Measurements from ENCODE around the gene SLC35E3. TPM values are rescaled to one million over a fixed set of nuclear protein-coding genes. Genes with fewer than 3 reads are reported as not detected.
A peak's percentile ranks its signal among the peaks of the same experiment; 100 is the strongest.

SLC35E3 gene
- total and polyA plus RNA-seq, 2 experiments from 2014 or later, result 1.9 to 16.2 TPM

DNA sequence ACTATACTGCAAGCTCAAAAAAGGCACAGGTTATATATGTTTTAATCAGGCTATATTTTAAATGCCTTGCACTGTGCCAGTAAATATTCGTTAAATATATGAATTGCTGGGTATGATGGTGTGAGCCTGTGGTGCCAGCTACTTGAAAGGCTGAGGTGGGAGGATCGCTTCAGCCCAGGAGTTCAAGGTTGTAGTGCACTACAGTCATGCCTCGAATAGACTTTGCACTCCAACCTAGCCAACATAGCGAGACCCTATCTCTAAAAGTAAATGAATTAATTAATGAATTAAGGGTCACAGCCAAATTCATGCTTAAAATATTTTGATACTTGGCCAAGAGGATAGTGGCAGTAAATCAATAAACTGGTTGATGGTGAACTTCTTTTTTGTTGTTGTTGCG is 39.8 kb downstream of the SLC35E3 start:
- 81 to 88% methylated on average over 5 of the region's 5 CpGs for WGBS, 2 experiments (ENCODE audit: low coverage in 1 of 2, low lambda C conversion rate in 2 of 2, missing lambda C conversion rate in 2 of 2)
- H3K9me2 ChIP-seq (ENCODE audit: insufficient read depth), result no peaks in the 10 kb centered on the region

DNA sequence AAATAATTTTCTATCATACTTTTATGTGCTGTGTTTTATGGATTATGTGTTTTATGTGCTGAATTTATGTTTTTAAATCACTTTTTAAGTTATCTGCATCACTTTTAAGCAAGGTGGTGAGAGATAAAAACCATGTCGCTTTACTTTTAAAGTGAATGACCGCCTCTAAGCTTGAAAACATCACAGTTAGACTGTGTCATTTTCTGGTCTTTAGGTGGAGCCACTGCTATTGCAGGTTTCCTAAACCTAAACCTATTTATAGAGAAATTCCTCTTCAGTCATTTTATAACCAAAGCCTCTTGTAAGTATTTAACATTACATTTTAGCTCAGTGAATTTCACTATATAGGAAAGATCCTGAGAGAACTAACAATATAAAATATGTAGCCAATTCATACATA is 41.0 kb downstream of the SLC35E3 start:
- Histone ChIP-seq H3K9me2 (ENCODE audit: insufficient read depth) (no peaks in the 10 kb centered on the region), H4K20me1 (ENCODE audit: insufficient read depth) (no peaks in the 10 kb centered on the region), H3K27me3 (replicated peaks; ENCODE audit: insufficient read depth) (no peaks in the 10 kb centered on the region), H3K4me2 (ENCODE audit: unreplicated experiment) (no peak overlapping the region), H3K9me3 (ENCODE audit: low read depth) (no peaks in the 10 kb centered on the region), H2AFZ (peak overlapping the region; percentile 76), H3K4me1 (ENCODE audit: insufficient read depth) (peaks cover 27% of the 10 kb centered on the region), H3K36me3 (ENCODE audit: low read depth) (no peaks in the 10 kb centered on the region), H3K27ac (peak overlapping the region; percentile 85), H3K4me3 (no peak overlapping the region), H3K9ac (peak overlapping the region; percentile 64; the same call in 1 of the 2 replicates), H3F3A (ENCODE audit: insufficient read depth) (peaks cover 19% of the 10 kb centered on the region), H3K79me2 (ENCODE audit: insufficient read depth) (no peaks in the 10 kb centered on the region)
- in situ Hi-C loops (cut with MboI), result no loop called here
- DNase-seq, result peak; percentile 21
- TF ChIP-seq EZH2phosphoT487 (IDR thresholded peaks at IDR 0.05; ENCODE audit: insufficient read depth, low read depth) (no peak), EZH2 (IDR thresholded peaks at IDR 0.05; ENCODE audit: insufficient read depth, poor library complexity, severe bottlenecking) (no peak)
- WGBS, 2 experiments (ENCODE audit: low coverage in 1 of 2, low lambda C conversion rate in 2 of 2, missing lambda C conversion rate in 2 of 2), result 97 to 99% methylated on average over 2 of the region's 2 CpGs

More for the DNA sequence above, 39.8 kb downstream of the SLC35E3 start:
- Histone ChIP-seq H3F3A (ENCODE audit: insufficient read depth) (peaks cover 19% of the 10 kb centered on the region), H3K79me2 (ENCODE audit: insufficient read depth) (no peaks in the 10 kb centered on the region), H3K9me3 (ENCODE audit: low read depth) (no peaks in the 10 kb centered on the region), H3K9ac (no peak overlapping the region), H3K4me2 (ENCODE audit: unreplicated experiment) (no peak overlapping the region), H2AFZ (0 out of 2 replicates have a peak overlapping the region, but pooled peaks have one; percentile 5), H3K27me3 (replicated peaks; ENCODE audit: insufficient read depth) (no peaks in the 10 kb centered on the region), H3K4me1 (ENCODE audit: insufficient read depth) (peaks cover 27% of the 10 kb centered on the region), H3K4me3 (no peak overlapping the region), H4K20me1 (ENCODE audit: insufficient read depth) (no peaks in the 10 kb centered on the region), H3K36me3 (ENCODE audit: low read depth) (no peaks in the 10 kb centered on the region), H3K27ac (0 out of 2 replicates have a peak overlapping the region, but pooled peaks have one; percentile 21)
- TF ChIP-seq EZH2phosphoT487 (IDR thresholded peaks at IDR 0.05; ENCODE audit: insufficient read depth, low read depth) (no peak), EZH2 (IDR thresholded peaks at IDR 0.05; ENCODE audit: insufficient read depth, poor library complexity, severe bottlenecking) (no peak)
- no peak for DNase-seq
- in situ Hi-C loops (cut with MboI), result no loop called here

DNA sequence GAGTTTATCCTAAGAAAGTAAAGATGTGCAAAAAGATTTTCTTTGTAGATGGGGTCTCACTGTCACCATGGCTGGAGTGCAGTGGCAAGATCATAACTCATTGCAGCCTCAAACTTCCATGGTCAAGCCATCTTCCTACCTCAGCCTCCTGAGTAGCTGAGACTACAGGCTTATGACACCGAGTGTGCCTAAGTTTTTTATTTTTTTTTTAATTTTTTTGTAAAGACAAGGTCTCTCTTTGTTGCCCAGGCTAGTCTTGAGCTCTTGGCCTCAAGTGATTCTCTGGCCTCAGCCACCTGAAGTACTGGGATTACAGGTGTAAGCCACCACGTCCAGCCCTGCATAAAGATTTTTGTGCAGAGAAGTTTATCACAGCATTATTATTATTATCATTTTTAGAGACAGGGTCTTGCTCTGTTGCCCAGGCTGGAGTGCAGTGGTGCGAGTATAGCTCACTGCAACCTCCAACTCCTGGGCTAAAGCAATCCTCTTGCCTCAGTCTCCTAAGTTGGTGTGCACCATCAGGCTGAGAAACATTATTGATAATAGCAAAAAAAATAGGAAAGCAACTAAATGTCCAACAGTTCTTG is 42.7 kb downstream of the SLC35E3 start:
- Histone ChIP-seq H3F3A (ENCODE audit: insufficient read depth) (peaks cover 19% of the 10 kb centered on the region), H3K4me2 (ENCODE audit: unreplicated experiment) (no peak overlapping the region), H3K36me3 (ENCODE audit: low read depth) (no peaks in the 10 kb centered on the region), H2AFZ (no peak overlapping the region), H3K9me3 (ENCODE audit: low read depth) (no peaks in the 10 kb centered on the region), H3K4me1 (ENCODE audit: insufficient read depth) (peaks cover 27% of the 10 kb centered on the region), H3K27me3 (replicated peaks; ENCODE audit: insufficient read depth) (no peaks in the 10 kb centered on the region), H4K20me1 (ENCODE audit: insufficient read depth) (no peaks in the 10 kb centered on the region), H3K79me2 (ENCODE audit: insufficient read depth) (no peaks in the 10 kb centered on the region), H3K9me2 (ENCODE audit: insufficient read depth) (no peaks in the 10 kb centered on the region), H3K27ac (no peak overlapping the region), H3K4me3 (no peak overlapping the region), H3K9ac (no peak overlapping the region)
- DNase-seq, result no peak
- WGBS, 2 experiments (ENCODE audit: low coverage in 1 of 2, low lambda C conversion rate in 2 of 2, missing lambda C conversion rate in 2 of 2), result 85 to 91% methylated on average over 3 of the region's 3 CpGs
- in situ Hi-C loops (cut with MboI), result no loop called here
- no peak for TF ChIP-seq EZH2 (IDR thresholded peaks at IDR 0.05; ENCODE audit: insufficient read depth, poor library complexity, severe bottlenecking)
- TF ChIP-seq EZH2phosphoT487 (IDR thresholded peaks at IDR 0.05; ENCODE audit: insufficient read depth, low read depth), result no peak

DNA sequence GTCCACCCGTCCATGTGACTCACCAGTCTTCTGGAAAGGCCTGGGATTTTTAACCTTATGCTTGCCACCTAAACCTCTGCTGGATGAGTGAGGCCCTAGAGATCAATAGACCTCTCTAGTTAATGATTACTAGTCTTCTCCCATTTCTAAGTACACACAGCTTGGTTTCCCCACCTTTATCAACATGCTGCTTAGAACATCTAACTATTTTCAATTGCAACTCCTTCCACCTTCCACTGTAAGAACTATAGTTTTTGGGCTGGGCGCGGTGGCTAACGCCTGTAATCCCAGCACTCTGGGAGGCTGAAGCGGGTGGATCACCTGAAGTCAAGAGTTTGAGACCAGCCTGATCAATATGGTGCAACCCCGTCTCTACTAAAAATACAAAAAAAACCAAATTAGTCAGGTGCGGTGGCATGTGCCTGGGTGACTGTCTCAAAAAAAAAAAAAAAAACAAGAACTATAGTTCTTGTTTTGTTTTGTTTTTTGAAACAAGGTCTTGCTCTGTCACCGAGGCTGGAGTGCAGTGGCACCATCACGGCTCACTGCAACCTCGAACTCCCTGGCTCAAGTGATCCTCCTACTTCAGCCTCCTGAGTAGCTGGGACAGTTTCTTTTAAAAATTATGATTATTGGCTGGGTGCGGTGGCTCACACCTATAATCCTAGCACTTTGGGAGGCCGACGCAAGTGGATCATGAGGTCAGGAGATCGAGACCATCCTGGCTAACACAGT is 43.3 kb downstream of the SLC35E3 start:
- in situ Hi-C loops (cut with MboI), result no loop called here
- Histone ChIP-seq H4K20me1 (ENCODE audit: insufficient read depth) (no peaks in the 10 kb centered on the region), H3K4me3 (no peak overlapping the region), H3F3A (ENCODE audit: insufficient read depth) (peaks cover 19% of the 10 kb centered on the region), H3K27me3 (replicated peaks; ENCODE audit: insufficient read depth) (no peaks in the 10 kb centered on the region), H3K9ac (no peak overlapping the region), H3K4me2 (ENCODE audit: unreplicated experiment) (no peak overlapping the region), H2AFZ (no peak overlapping the region), H3K36me3 (ENCODE audit: low read depth) (no peaks in the 10 kb centered on the region), H3K4me1 (ENCODE audit: insufficient read depth) (peaks cover 27% of the 10 kb centered on the region), H3K9me2 (ENCODE audit: insufficient read depth) (no peaks in the 10 kb centered on the region), H3K9me3 (ENCODE audit: low read depth) (no peaks in the 10 kb centered on the region), H3K27ac (no peak overlapping the region), H3K79me2 (ENCODE audit: insufficient read depth) (no peaks in the 10 kb centered on the region)
- DNase-seq, result no peak
- WGBS, 2 experiments (ENCODE audit: low coverage in 1 of 2, low lambda C conversion rate in 2 of 2, missing lambda C conversion rate in 2 of 2), result 93 to 94% methylated on average over 14 of the region's 14 CpGs
- TF ChIP-seq EZH2phosphoT487 (IDR thresholded peaks at IDR 0.05; ENCODE audit: insufficient read depth, low read depth) (no peak), EZH2 (IDR thresholded peaks at IDR 0.05; ENCODE audit: insufficient read depth, poor library complexity, severe bottlenecking) (no peak)
